GM21515 (cell line): ENCODE data around the gene ADARB2.
"Not testable (repeated sequence)": the region's sequence is repeated elsewhere in the genome, so short reads cannot be mapped to it uniquely, and the experiment has no call there.

ENCODE experiments used
- ATAC-seq: cut with Tn5 transposase; IDR thresholded peaks from one replicate; pipeline ENCODE4 v1.9.1; 2021; ENCODE audit not compliant: unreplicated experiment

Gene ADARB2

DNA sequence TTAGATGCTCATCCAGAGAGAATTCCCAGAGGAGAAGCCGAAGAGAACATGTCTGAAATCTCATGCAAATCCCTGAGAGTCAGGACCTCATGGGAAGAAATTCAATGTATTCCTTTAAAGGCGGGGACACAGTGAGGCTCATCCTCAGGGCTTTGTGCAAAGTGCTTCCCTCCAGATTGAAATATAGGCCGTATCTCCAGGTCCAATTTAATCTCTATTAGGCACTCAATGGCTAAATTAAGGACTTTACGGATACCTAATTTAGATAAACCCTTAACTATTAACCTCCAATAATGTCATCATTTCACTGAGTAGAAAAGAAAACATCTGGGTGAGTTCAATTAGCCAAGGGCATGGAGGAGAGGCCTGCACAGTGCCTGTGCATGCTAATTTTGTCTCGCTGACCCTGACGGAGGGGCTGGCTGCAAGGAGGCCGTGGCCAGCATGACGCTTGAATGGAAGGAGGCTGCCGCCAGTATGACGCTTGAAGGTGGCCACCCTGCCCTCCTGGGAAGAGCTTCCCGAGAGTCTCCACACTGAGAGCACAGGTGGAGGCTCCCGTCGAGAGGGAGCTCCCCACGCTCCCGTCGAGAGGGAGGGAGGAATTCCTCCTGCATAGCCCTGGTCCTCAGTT is 287.6 kb downstream of the ADARB2 start:
- no peak for ATAC-seq

DNA sequence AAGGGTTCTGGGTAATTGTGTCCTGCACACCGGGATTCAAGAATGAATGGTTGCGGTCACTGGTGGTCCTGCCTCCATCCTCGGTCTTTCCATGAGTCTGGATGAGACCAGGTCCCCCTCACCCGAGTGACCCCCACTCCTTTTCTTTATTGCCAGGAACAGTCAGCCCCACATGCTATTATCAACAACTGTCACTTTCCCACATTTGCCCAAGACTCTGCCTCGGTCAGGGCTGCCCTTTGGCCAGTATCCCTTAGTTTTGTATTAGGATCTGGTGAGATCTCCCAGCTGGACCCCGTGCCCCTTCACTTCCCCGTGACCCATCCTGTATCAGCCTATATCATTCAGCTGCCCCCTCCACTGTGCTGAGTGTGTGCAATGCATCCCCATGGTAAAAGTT is 288.3 kb downstream of the ADARB2 start:
- ATAC-seq = no peak

DNA sequence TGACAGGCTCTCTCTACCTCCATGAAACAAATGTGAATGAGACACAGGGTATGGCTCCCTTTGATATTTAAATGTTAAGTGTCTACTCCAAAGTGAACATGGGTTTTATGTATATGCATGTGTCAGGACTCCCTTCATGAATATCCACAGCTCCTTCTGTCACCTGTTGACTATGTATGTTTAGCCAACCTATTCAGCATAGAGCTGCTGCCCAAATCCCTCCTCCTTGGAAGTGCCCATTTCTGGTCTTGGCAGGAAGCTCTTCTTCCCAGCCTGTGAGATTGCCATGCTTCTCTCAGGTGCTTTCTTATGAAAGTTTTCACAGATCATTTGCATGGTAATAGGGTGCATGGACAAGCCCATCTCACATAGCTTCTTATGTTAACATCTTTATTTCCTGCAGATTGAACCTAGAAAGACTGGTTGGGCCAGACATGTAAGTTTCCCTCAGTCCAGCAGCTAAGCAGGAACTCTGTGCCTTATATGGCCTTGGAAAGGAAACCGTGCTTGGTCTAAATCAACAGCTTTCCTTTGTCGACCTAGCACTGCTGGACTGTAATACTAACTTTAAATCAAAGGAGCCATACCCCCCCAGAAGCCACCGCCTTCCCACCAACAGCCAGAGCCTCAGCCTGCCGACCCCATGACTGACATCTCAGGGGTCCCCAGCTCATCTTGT is 288.9 kb downstream of the ADARB2 start:
- ATAC-seq = no peak

DNA sequence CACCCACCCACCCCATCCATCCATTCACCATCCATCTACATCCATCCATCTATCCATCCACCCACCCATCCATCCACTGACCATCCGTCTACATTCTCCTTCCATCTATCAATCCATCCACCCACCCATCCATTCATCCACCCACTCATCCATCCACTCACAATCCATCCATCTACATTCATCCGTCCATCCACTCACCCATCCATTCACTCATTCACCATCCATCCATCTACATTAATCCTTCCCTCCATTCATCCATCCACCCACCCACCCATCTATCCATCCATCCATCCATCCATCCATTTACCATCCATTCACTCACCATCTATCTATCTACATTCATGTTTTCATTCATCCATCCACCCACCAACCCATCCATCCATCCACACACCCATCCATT is 292.5 kb downstream of the ADARB2 start:
- ATAC-seq = no peak

DNA sequence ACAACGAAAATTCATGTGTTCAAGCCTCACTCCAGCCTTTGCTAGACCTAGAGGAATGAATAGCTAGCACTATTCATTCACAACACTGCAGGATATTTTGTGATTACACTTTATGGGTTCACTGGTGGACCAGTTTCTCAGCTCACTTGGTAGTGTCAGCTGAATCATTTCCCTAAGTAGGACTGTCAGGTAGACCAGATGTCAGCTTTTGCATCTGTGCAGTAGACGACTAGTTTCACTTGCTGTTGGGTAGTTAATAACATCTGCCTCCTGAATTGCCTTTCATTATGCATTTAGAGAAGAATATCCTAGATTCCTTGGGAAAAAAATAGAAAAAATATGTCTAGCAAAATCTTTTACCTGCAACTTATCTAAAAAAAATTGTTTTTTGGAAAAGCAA is 296.4 kb downstream of the ADARB2 start:
- ATAC-seq = no peak

DNA sequence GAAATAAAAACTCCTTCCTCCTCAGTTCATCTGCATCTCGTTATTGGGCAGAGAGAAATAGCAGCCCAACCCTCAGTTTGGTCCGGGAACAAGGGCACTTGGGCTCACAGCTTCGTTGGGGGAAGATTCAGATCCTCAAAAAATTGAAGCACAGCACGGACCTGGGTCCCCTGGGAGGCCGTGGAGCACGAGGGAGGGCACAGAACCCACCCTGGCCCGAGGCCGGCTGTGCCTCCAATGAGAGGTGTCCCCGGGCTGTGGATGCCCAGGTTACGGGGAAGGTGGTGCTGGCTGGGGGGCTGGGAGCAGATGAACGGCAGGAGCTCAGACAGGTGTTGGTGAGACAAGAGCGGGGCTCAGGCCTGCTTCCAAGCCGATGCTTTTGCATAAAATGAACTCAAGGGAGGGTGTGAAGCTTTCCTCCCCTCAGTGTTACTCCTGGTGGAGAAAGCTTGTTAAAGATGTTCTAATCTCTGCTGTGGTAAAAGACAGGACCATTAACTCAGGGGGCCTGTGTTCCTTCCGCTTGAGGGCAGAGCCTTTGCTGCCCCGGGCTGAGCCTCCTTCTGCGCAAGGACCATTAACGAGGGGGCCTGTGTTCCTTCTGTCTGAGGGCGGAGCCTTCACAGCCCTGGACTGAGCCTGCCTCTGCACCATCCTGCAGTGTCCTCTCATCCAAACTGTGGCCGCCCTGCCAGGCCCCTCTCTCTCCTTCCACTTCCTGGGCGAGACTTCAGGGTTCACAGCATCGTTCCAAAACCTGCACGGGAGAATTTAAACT is 302.2 kb downstream of the ADARB2 start:
- ATAC-seq = no peak

DNA sequence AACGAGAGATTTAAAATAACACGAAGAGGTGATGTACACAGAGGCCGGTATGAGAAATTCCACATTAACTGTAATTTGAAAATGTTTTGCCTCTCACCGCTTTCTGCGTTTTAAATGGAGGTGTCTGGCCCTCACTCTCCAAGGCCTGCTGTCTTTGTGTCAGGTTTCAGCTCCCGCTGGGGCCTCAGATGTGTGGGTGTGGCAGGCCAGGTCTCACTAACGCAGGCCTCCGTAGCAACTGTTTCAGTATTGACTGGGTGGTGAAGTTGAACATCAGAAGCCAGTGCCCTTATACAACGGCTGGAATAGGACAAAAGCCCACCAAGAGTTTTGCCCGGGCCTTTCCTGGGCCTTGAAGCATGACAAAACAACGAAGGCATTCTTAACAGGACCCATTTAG is 303.1 kb downstream of the ADARB2 start:
- no peak for ATAC-seq

DNA sequence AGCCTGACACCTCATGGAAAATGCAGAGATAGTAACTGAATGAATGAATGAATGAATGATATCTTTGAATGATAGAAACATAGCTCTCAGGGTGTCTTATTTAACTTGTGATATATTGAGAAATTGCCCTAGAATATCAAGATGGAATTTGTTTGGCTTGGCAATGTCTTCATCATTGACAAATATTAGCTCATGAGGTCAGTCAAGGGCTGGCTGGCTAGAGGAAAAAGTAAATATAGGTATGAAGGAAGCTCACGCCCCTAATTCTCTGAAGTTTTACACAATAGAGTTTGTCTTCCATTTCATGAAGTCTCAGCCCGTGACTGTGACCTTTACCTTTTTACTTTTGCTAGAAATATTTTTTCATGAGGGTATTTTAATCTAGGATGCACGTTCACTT is 305.2 kb downstream of the ADARB2 start:
- no peak for ATAC-seq

DNA sequence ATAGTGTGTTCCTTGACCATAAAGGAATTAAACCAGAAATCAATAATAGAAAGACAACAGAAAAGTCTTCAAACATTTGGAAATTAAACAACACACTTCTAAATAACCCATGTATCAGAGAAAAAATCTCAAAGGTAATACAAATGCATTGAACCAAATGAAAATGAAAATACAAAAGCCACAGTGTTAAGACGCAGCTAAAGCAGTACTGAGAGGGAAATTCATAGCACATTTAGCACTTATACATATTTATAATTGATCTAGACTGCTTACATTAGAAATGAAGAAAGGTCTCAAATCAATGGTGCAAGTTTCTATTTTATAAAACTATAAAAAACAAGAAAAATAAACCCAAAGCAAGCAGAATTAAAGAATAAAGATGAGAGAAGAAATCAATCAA is 306.1 kb downstream of the ADARB2 start:
- ATAC-seq = no peak

DNA sequence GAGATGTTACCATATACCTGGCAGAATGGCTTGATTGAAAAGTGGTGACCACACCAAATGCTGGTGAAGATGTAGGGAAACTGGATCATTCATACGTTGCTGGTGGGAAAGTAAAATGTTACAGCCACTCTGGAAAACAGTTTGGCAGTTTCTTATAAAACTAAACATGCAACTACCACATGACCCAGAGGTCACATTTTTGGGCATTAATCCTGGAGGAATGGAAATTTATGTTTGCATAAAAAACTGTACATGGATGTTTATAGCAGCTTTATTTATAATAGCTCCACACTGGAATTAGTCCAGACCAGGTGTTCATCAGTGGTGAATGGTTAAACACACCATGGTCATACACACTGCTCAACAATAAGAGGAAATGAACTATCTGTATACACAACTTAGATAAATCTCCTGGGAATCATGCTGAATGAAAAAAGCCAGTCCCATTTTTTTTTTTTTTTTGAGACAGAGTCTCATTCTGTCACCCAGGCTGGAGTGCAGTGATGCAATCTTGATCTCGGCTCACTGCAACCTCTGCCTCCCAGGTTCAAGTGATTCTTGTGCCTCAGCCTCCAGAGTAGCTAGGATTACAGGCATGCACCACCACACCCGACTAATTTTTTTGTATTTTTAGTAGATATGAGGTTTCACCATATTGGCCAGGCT is 309.7 kb downstream of the ADARB2 start:
- not testable (repeated sequence) for ATAC-seq

DNA sequence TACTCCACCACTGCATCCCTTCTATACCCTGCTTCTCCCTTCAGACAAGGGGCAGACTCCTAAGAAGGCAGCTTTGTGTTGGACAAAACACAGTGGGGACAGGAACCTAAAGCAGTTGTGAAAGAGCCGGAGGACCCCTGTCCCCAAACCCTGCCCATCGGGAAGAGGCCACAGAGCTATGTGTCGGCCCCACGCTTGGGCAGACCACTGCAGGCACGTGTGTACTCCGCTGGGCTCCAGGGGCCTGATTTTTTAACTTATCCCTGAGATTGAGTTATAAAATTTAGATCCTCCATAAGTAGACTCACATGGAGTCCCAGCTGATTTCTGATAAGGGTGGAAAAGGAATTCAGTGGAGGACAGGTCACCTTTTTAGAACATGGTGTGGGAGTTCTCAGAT is 310.5 kb downstream of the ADARB2 start:
- no peak for ATAC-seq

DNA sequence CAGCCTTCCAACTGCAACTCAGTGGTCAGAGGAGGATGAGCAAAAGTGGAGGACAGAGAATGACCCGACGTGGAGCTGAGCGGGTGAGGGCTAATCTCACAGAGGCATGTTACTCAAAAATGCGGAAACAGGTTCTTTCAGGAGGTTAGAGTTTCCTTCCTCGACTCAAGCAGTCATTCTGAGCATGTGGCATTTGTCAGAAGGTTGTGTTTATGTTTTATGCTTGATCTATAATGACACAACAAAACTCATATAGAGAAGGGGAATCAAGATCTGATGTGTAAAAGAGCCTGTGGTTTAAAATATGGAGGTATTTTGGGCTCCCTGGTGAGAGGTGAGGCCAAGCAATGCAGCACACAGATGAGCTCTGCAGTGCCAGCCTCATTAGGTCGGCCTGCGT is 311.4 kb downstream of the ADARB2 start:
- ATAC-seq = peak; percentile 84

DNA sequence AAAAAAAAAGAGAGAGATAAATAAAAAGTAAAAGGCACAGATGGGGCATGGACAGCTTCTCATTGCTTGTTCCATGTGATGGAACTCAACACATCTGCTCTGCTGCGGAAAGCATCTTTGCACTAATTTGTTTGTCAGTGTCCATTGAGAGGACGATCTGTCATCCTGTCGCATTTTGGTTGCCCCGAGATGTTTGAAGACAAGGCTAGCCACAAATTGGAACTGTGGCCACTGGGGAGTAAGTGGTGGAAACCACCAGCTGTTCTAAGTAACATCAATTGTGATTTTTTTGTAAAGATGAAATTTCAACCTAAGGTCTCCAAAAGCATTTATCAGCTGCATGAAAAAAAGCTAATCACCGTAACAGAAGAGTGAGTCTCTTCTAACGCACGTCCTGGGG is 312.7 kb downstream of the ADARB2 start:
- no peak for ATAC-seq

DNA sequence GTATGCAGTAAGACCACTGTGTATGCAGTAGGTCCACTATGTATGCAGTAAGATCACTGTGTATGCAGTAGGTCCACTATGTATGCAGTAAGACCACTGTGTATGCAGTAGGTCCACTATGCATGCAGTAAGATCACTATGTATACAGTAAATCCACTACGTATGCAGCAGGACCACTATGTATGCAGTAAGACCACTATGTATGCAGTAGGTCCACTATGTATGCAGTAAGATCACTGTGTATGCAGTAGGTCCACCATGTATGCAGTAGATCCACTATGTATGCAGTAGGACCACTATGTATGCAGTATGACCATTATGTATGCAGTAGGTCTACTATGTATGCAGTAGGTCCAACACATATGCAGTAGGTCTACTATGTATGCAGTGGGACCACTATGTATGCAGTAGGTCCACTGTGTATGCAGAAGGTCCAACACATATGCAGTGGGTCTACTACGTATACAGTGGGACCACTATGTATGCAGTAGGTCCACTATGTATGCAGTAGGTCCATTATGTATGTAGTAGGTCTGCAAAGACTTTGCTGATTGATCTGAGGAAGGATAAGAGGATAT is 313.6 kb downstream of the ADARB2 start:
- ATAC-seq = no peak

DNA sequence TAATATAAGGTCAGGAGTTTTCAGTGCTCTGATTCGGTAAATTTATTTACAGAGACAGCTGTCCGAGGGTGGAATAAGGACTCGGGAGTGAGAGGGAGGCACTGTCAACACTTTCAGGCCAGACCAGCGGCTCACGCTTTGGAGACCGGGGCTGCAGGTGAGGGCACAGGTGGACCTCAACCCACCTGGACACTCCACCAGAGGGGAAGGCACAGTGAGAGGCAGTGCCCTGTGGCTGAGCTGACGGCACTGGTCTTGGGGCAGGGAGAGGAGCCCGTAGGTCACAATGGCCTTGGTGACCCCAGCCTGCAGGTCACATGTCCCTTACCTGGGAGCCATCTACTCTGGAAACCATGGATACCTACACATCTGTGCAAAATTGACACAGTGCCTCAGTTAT is 315.1 kb downstream of the ADARB2 start:
- ATAC-seq = no peak

DNA sequence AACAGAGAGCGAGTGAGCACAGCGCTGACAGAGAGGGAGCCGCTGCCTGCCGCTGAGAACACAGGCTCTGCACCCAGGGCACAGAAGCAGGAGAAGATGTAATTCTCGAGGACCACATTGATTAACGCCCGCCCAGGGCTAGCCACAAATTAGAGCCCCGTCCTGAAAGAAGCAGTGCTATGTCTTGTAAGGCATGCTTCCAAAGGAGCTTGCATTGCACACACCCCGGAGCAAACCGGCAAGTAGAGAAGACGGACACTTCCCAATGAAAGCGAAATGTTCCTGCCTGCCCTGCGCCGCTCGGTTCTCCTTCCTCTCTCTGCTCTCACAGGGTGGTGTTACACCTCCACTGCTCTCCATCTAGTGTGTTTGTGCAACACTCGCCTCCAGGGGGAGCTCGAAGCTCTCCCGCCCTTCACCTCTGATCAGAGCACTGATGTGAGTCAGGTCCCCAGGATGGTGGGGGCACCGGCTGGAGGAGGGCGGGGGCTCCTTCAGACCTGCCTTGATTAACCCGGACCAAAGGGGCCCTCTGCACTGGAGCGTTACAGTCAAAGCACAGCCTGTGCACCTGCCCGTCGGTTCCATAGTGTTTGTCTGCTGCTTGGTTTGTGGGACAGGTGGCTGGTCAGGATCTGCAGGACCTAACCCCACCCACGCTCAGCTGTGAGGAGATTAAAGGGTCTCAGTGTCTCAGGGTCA is 316.5 kb downstream of the ADARB2 start:
- peak; percentile 90 for ATAC-seq

DNA sequence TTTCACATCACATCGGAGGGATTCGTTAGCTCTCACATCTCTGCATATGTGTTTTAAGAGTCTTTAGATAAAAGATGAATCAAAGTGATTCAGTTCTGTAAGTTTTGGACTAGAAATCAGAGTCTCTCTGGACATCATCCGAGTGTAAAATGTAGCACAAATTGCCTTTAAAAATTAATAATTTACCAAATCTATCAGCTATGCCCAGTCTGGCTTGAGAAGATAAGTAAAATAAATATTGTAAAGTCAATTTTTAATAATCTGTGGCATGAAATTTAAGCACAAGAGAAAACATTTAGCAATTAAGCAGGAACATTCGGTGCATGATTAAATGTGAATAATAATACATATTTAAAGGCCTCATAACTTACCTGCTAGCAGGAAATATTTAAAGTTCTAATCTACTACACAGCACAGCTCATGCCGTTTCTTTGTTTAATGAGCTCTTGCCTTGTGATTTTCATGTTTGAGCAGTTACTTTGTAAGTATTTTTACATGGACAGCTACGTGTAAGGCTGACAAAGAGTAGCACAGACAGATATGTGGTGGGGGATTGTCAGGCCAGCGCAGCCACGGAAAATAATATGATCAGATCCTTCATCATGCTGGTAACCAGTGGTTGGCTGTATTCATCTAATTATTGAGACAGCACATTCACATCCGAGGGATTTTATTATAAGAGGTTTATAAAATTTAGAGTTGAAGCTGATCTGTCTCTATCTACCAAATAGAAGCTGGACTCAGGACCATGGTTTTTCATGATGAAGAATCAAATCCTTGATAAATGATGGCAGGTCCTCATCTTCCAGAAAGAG is 317.3 kb downstream of the ADARB2 start:
- no peak for ATAC-seq

DNA sequence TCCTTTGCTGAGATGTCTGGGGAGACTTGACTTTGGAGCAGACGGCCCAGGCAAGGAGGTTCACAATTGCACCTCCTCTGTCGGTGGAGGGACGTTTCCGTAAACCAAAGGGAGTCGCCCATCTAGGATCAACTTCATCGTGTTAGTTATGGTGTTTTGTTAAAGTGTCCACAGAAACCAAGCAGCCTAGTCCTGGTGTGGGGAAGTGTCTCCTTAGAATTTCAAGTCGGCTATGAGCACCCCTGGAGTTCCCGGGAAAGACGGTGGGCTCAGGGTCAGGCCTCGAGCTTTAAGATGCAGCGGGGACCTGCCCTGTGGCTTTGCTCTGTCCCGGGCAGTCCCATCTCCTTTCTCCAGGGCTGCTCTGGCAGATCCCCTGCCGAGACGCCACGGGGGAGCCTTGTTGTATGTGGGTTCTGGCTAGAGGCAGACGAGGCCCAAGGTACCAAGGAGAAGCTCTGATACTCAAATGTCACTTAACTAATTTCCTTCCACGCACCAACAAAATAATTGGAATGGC is 319.2 kb downstream of the ADARB2 start:
- no peak for ATAC-seq

DNA sequence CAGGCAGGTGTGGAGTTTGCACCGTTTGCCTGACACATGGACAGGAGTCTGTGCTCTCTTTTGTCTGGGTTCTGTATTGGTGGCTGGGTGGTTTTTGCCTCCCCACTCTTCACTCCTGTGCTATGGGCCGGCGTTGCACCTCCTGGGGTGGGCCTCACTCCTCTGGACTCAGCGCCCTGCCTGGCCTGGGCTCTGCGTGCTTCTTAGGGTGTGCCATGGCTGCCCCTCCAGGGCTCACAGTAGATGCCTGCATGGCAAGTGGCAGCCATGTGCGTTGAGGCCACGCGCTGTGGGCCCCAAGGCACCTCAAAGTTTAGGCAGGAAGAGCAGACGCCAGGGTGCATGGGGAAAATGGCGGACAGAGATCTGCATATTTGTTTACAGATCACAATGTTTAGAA is 319.8 kb downstream of the ADARB2 start:
- ATAC-seq = no peak
